ENCODE results near the gene KIF5B. TPM values are rescaled to one million over a fixed set of nuclear protein-coding genes. Genes with fewer than 3 reads are reported as not detected.
"Not testable (repeated sequence)": the region's sequence is repeated elsewhere in the genome, so short reads cannot be mapped to it uniquely, and the experiment has no call there.

The KIF5B gene
- polyA plus RNA-seq, 1 experiment = 84.0 TPM

- no peak overlapping the region for H3K4me3 ChIP-seq (ENCODE audit: low read depth, low read length)
- H3K27ac ChIP-seq (ENCODE audit: low read depth, low read length) = no peak overlapping the region
- H3K9me3 ChIP-seq (ENCODE audit: control insufficient read depth, insufficient read depth, low read length) = no peaks in the 10 kb centered on the region
- CTCF ChIA-PET = no interaction called here
- DNase-seq (ENCODE audit: low read depth, low spot score) = no peak
- H3K27me3 ChIP-seq (ENCODE audit: control insufficient read depth, insufficient read depth, low read length) = no peaks in the 10 kb centered on the region
- POLR2A ChIA-PET = no interaction called here
- no peak for TF ChIP-seq CTCF (IDR thresholded peaks at IDR 0.05; ENCODE audit: low read depth, low read length)
Observed at GRCh38 chr10:31999070-31999660, 57.1 kb downstream of the KIF5B start.

GRCh38 chr10:31994926-31995325, 61.3 kb downstream of the KIF5B start:
- no peak overlapping the region for H3K27ac ChIP-seq (ENCODE audit: low read depth, low read length)
- H3K4me3 ChIP-seq (ENCODE audit: low read depth, low read length) = no peak overlapping the region
- ChIA-PET POLR2A (no interaction called here), CTCF (no interaction called here)
- H3K9me3 ChIP-seq (ENCODE audit: control insufficient read depth, insufficient read depth, low read length) = no peaks in the 10 kb centered on the region
- no peaks in the 10 kb centered on the region for H3K27me3 ChIP-seq (ENCODE audit: control insufficient read depth, insufficient read depth, low read length)
- no peak for TF ChIP-seq CTCF (IDR thresholded peaks at IDR 0.05; ENCODE audit: low read depth, low read length)
- no peak for DNase-seq (ENCODE audit: low read depth, low spot score)

GRCh38 chr10:31990937-31991336, 65.3 kb downstream of the KIF5B start:
- Histone ChIP-seq H3K4me3 (ENCODE audit: low read depth, low read length) (no peak overlapping the region), H3K27ac (ENCODE audit: low read depth, low read length) (no peak overlapping the region), H3K27me3 (ENCODE audit: control insufficient read depth, insufficient read depth, low read length) (no peaks in the 10 kb centered on the region), H3K9me3 (ENCODE audit: control insufficient read depth, insufficient read depth, low read length) (no peaks in the 10 kb centered on the region)
- no peak for TF ChIP-seq CTCF (IDR thresholded peaks at IDR 0.05; ENCODE audit: low read depth, low read length)
- DNase-seq (ENCODE audit: low read depth, low spot score) = no peak
- ChIA-PET CTCF (interaction anchor here (1.5 kb wide), 1 partner anchor 129 kb away, joined by 4 read pairs; no protein-coding TSS in a partner anchor), POLR2A (interaction anchor here (1.0 kb wide), 1 partner anchor 62 kb away, joined by 4 read pairs; the partner anchor contains the start of gene ARHGAP12)

- H3K4me3 ChIP-seq (ENCODE audit: low read depth, low read length); H3K27ac ChIP-seq (ENCODE audit: low read depth, low read length); DNase-seq (ENCODE audit: low read depth, low spot score); H3K9me3 ChIP-seq (ENCODE audit: control insufficient read depth, insufficient read depth, low read length); POLR2A ChIA-PET; CTCF ChIA-PET; H3K27me3 ChIP-seq (ENCODE audit: control insufficient read depth, insufficient read depth, low read length): not testable (repeated sequence)
Observed at GRCh38 chr10:31987786-31988185, 68.4 kb downstream of the KIF5B start.

GRCh38 chr10:31982111-31982510, 74.1 kb downstream of the KIF5B start:
- POLR2A ChIA-PET = no interaction called here
- TF ChIP-seq CTCF (IDR thresholded peaks at IDR 0.05; ENCODE audit: low read depth, low read length) = no peak

More at GRCh38 chr10:31982111-31982510, 74.1 kb downstream of the KIF5B start:
- Histone ChIP-seq H3K9me3 (ENCODE audit: control insufficient read depth, insufficient read depth, low read length) (no peaks in the 10 kb centered on the region), H3K27me3 (ENCODE audit: control insufficient read depth, insufficient read depth, low read length) (no peaks in the 10 kb centered on the region), H3K4me3 (ENCODE audit: low read depth, low read length) (no peak overlapping the region), H3K27ac (ENCODE audit: low read depth, low read length) (no peak overlapping the region)
- DNase-seq (ENCODE audit: low read depth, low spot score) = no peak
- CTCF ChIA-PET = no interaction called here
